PC-3 (cell line): Measurements from ENCODE around the gene ZNF423. TPM values are rescaled to one million over a fixed set of nuclear protein-coding genes. Genes with fewer than 3 reads are reported as not detected.

Experiments used
- ATAC-seq: fragments of 200-7000 bp; cut with Tn5 transposase; 2 replicates; pipeline ENCODE4 v1.9.1; 2020; ENCODE audit warnings: mild to moderate bottlenecking, moderate library complexity
- BruUV-seq: library from RNA; stranded (reverse); fragments of 400-500 nt; replicated peaks from 2 replicates; lab custom pipeline; 2021; lab: Mats Ljungman, UMichigan
- CTCF ChIA-PET: fragments of 300-600 bp; sonication (Branson Sonifier 250); formaldehyde crosslinking; loops from one replicate; lab custom pipeline; 2022; ENCODE audit warnings: antibody characterized with exemption; lab: Charles Lee
- POLR2A ChIA-PET: fragments of 300-600 bp; sonication (Branson Sonifier 250); formaldehyde crosslinking; loops from one replicate; lab custom pipeline; 2022; ENCODE audit warnings: antibody characterized with exemption; ENCODE audit not compliant: unreplicated experiment; lab: Charles Lee
- DNase-seq: peaks from one replicate; pipeline ENCODE4 v3.0.0-alpha.2; 2015
- H2AFZ ChIP-seq: fragments of 300-600 bp; sonication (generic); 2 replicates; pipeline ENCODE4 v1.6.0; 2016; ENCODE audit warnings: antibody characterized with exemption, low read length
- H3F3A ChIP-seq: fragments of 300-600 bp; sonication (generic); one replicate; pipeline ENCODE4 v1.6.0; 2017; ENCODE audit warnings: antibody characterized with exemption, low read length, control low read depth, mild to moderate bottlenecking; ENCODE audit not compliant: unreplicated experiment
- H3K27ac ChIP-seq: fragments of 300-600 bp; sonication (generic); 2 replicates; pipeline ENCODE4 v1.5.1; 2016; ENCODE audit warnings: mild to moderate bottlenecking, low read length
- H3K27me3 ChIP-seq: fragments of 300-600 bp; sonication (generic); 2 replicates; pipeline ENCODE4 v1.6.1; 2016; ENCODE audit warnings: low read length, mixed read lengths
- H3K36me3 ChIP-seq: fragments of 300-600 bp; sonication (generic); 2 replicates; pipeline ENCODE4 v1.6.1; 2016; ENCODE audit warnings: low read depth, mixed run types, low read length, mixed read lengths
- H3K4me1 ChIP-seq: fragments of 300-600 bp; sonication (generic); 2 replicates; pipeline ENCODE4 v1.5.1; 2016; ENCODE audit warnings: low read length; ENCODE audit not compliant: insufficient read depth
- H3K4me2 ChIP-seq: fragments of 300-600 bp; sonication (generic); 2 replicates; pipeline ENCODE4 v1.6.0; 2016; ENCODE audit warnings: low read length
- H3K4me3 ChIP-seq: fragments of 300-600 bp; sonication (generic); 2 replicates; pipeline ENCODE4 v1.5.1; 2016; ENCODE audit warnings: mild to moderate bottlenecking, low read length, mixed read lengths
- H3K79me2 ChIP-seq: fragments of 300-600 bp; sonication (generic); 2 replicates; pipeline ENCODE4 v1.6.1; 2017; ENCODE audit warnings: low read length, mixed read lengths
- H3K9ac ChIP-seq: fragments of 300-600 bp; sonication (generic); 2 replicates; pipeline ENCODE4 v1.6.0; 2016; ENCODE audit warnings: mild to moderate bottlenecking, low read length
- H3K9me2 ChIP-seq: fragments of 300-600 bp; sonication (generic); replicated peaks from 2 replicates; pipeline ENCODE4 v1.6.1; 2016; ENCODE audit warnings: mixed run types, low read length, mixed read lengths
- H3K9me3 ChIP-seq: fragments of 300-600 bp; sonication (generic); 2 replicates; pipeline ENCODE4 v1.6.1; 2016; ENCODE audit warnings: low read length, mixed read lengths
- H4K20me1 ChIP-seq: fragments of 300-600 bp; sonication (generic); 2 replicates; pipeline ENCODE4 v1.6.1; 2016; ENCODE audit warnings: low read length, mixed read lengths
- EZH2 ChIP-seq: fragments of 300-600 bp; sonication (generic); IDR thresholded peaks from one replicate; pipeline ENCODE4 v1.6.1; 2017; ENCODE audit warnings: antibody characterized with exemption, mild to moderate bottlenecking, low read length; ENCODE audit not compliant: unreplicated experiment
- EZH2phosphoT487 ChIP-seq: fragments of 300-600 bp; sonication (generic); IDR thresholded peaks from 2 replicates; pipeline ENCODE4 v1.6.1; 2018; ENCODE audit warnings: mild to moderate bottlenecking, antibody characterized with exemption, low read length, borderline replicate concordance
- intact Hi-C: fragments of 100-400 bp; cut with micrococcal nuclease; formaldehyde crosslinking; loops from 2 replicates; pipeline ENCODE4 v1.9.0; 2023
- total RNA-seq: library from RNA; depleted of rRNA; stranded (reverse); fragments of >200 nt; gene quantifications from 2 replicates; pipeline ENCODE4 v1.2.3, GENCODE V29; 2014
- TF ChIP-seq, protein P1 (sequence below): fragments of 300-600 bp; sonication (generic); conservative IDR thresholded peaks from 2 replicates; pipeline ENCODE4 v1.5.1; 2017; ENCODE audit warnings: antibody characterized with exemption, low read depth, mild to moderate bottlenecking, low read length

The ZNF423 gene
- total RNA-seq, 1 experiment from 2014 or later = not detected

GRCh38 chr16:49700251-49701064 lies 155.5 kb downstream of the ZNF423 start:
- no peaks in the 10 kb centered on the region for H3F3A ChIP-seq
- no peaks in the 10 kb centered on the region for H3K9me3 ChIP-seq
- peaks cover 23% of the 10 kb centered on the region for H3K27me3 ChIP-seq
- no peaks in the 10 kb centered on the region for H3K36me3 ChIP-seq
- H3K4me3 ChIP-seq = no peak overlapping the region
- intact Hi-C loops = no loop called here
- DNase-seq (no peak), ATAC-seq (no peak)
- H3K9ac ChIP-seq = no peak overlapping the region
- CTCF ChIA-PET = no interaction called here
- no peaks in the 10 kb centered on the region for H4K20me1 ChIP-seq
- no TSS peak for BruUV-seq
- POLR2A ChIA-PET = no interaction called here
- H3K4me1 ChIP-seq = no peaks in the 10 kb centered on the region
- no peak overlapping the region for H3K4me2 ChIP-seq
- no peak overlapping the region for H3K27ac ChIP-seq
- no peak for TF ChIP-seq EZH2
- TF ChIP-seq, protein P1, sequence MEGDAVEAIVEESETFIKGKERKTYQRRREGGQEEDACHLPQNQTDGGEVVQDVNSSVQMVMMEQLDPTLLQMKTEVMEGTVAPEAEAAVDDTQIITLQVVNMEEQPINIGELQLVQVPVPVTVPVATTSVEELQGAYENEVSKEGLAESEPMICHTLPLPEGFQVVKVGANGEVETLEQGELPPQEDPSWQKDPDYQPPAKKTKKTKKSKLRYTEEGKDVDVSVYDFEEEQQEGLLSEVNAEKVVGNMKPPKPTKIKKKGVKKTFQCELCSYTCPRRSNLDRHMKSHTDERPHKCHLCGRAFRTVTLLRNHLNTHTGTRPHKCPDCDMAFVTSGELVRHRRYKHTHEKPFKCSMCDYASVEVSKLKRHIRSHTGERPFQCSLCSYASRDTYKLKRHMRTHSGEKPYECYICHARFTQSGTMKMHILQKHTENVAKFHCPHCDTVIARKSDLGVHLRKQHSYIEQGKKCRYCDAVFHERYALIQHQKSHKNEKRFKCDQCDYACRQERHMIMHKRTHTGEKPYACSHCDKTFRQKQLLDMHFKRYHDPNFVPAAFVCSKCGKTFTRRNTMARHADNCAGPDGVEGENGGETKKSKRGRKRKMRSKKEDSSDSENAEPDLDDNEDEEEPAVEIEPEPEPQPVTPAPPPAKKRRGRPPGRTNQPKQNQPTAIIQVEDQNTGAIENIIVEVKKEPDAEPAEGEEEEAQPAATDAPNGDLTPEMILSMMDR = no peak
- TF ChIP-seq EZH2phosphoT487 = no peak
- H2AFZ ChIP-seq = no peak overlapping the region
- H3K9me2 ChIP-seq = no peaks in the 10 kb centered on the region
- H3K79me2 ChIP-seq = no peaks in the 10 kb centered on the region

GRCh38 chr16:49699841-49700175 lies 156.1 kb downstream of the ZNF423 start:
- no peak for ATAC-seq
- no peaks in the 10 kb centered on the region for H3K79me2 ChIP-seq
- no peaks in the 10 kb centered on the region for H4K20me1 ChIP-seq
- H3K4me2 ChIP-seq = no peak overlapping the region
- H3K4me3 ChIP-seq = no peak overlapping the region
- H3K4me1 ChIP-seq = no peaks in the 10 kb centered on the region
- H3K27ac ChIP-seq = no peak overlapping the region
- H3K9me2 ChIP-seq = no peaks in the 10 kb centered on the region
- H3F3A ChIP-seq = no peaks in the 10 kb centered on the region
- ChIA-PET POLR2A (no interaction called here), CTCF (no interaction called here)
- intact Hi-C loops = no loop called here
- no peak for DNase-seq
- H3K36me3 ChIP-seq = no peaks in the 10 kb centered on the region
- no peak for TF ChIP-seq EZH2
- no peak for TF ChIP-seq EZH2phosphoT487
- TF ChIP-seq, protein P1 = no peak
- no TSS peak for BruUV-seq
- no peaks in the 10 kb centered on the region for H3K9me3 ChIP-seq
- peaks cover 23% of the 10 kb centered on the region for H3K27me3 ChIP-seq
- H2AFZ ChIP-seq = no peak overlapping the region
- H3K9ac ChIP-seq = no peak overlapping the region
